ENCODE results near the gene SMYD1.
A peak's percentile ranks its signal among the peaks of the same experiment; 100 is the strongest.
"Not testable (repeated sequence)": the region's sequence is repeated elsewhere in the genome, so short reads cannot be mapped to it uniquely, and the experiment has no call there.

SMYD1 gene

GRCh38 chr2:88067598-88067997 is at the start of gene SMYD1:
TSS of gene SMYD1 (plus strand) at chr2:88067825. CDS start at chr2:88067865, 40 bp downstream.
- DNase-seq (ENCODE audit: low spot score) = no peak

GRCh38 chr2:88018077-88018805 is 49.4 kb upstream of the SMYD1 start:
- DNase-seq (ENCODE audit: low spot score) = not testable (repeated sequence)

- DNase-seq (ENCODE audit: low spot score) = no peak
Observed at GRCh38 chr2:88018909-88019308, 48.7 kb upstream of the SMYD1 start.

GRCh38 chr2:88019985-88020384 is 47.6 kb upstream of the SMYD1 start:
- no peak for DNase-seq (ENCODE audit: low spot score)

GRCh38 chr2:88022669-88022921 is 45.0 kb upstream of the SMYD1 start:
- DNase-seq (ENCODE audit: low spot score) = no peak

- DNase-seq (ENCODE audit: low spot score) = no peak
Observed at GRCh38 chr2:88024509-88024908, 43.1 kb upstream of the SMYD1 start.

GRCh38 chr2:88027697-88028389 is 39.8 kb upstream of the SMYD1 start:
- DNase-seq (ENCODE audit: low spot score) = no peak

- no peak for DNase-seq (ENCODE audit: low spot score)
Observed at GRCh38 chr2:88028931-88029330, 38.7 kb upstream of the SMYD1 start.

GRCh38 chr2:88032070-88032702 is 35.4 kb upstream of the SMYD1 start:
- DNase-seq (ENCODE audit: low spot score) = no peak

GRCh38 chr2:88036182-88036581 is 31.4 kb upstream of the SMYD1 start:
- DNase-seq (ENCODE audit: low spot score) = no peak

- no peak for DNase-seq (ENCODE audit: low spot score)
Observed at GRCh38 chr2:88036606-88037005, 31.0 kb upstream of the SMYD1 start.

- peak; percentile 57 for DNase-seq (ENCODE audit: low spot score)
Observed at GRCh38 chr2:88038263-88039105, 29.1 kb upstream of the SMYD1 start.

GRCh38 chr2:88042476-88042875 is 25.1 kb upstream of the SMYD1 start:
- DNase-seq (ENCODE audit: low spot score) = no peak

- not testable (repeated sequence) for DNase-seq (ENCODE audit: low spot score)
Observed at GRCh38 chr2:88045561-88045960, 22.1 kb upstream of the SMYD1 start.

- no peak for DNase-seq (ENCODE audit: low spot score)
Observed at GRCh38 chr2:88048541-88048940, 19.1 kb upstream of the SMYD1 start.

- no peak for DNase-seq (ENCODE audit: low spot score)
Observed at GRCh38 chr2:88049622-88050021, 18.0 kb upstream of the SMYD1 start.

- DNase-seq (ENCODE audit: low spot score) = no peak
Observed at GRCh38 chr2:88051792-88052191, 15.8 kb upstream of the SMYD1 start.

- no peak for DNase-seq (ENCODE audit: low spot score)
Observed at GRCh38 chr2:88053296-88053695, 14.3 kb upstream of the SMYD1 start.

GRCh38 chr2:88053934-88054781 is 13.5 kb upstream of the SMYD1 start:
- DNase-seq (ENCODE audit: low spot score) = no peak

GRCh38 chr2:88054782-88055370 is 12.7 kb upstream of the SMYD1 start:
- DNase-seq (ENCODE audit: low spot score) = peak; percentile 41
